ENCODE data around the gene MINAR1.

- no peak for TF ChIP-seq CTCF (IDR thresholded peaks at IDR 0.05)
- TF ChIP-seq POLR2A (IDR thresholded peaks at IDR 0.05) = no peak
Observed at GRCh38 chr15:79474252-79474651, 42.1 kb downstream of the MINAR1 start.

Measured in esophagus squamous epithelium (tissue), 4 donors.